ENCODE measurements around the gene EXOC6B.

Gene EXOC6B

DNA sequence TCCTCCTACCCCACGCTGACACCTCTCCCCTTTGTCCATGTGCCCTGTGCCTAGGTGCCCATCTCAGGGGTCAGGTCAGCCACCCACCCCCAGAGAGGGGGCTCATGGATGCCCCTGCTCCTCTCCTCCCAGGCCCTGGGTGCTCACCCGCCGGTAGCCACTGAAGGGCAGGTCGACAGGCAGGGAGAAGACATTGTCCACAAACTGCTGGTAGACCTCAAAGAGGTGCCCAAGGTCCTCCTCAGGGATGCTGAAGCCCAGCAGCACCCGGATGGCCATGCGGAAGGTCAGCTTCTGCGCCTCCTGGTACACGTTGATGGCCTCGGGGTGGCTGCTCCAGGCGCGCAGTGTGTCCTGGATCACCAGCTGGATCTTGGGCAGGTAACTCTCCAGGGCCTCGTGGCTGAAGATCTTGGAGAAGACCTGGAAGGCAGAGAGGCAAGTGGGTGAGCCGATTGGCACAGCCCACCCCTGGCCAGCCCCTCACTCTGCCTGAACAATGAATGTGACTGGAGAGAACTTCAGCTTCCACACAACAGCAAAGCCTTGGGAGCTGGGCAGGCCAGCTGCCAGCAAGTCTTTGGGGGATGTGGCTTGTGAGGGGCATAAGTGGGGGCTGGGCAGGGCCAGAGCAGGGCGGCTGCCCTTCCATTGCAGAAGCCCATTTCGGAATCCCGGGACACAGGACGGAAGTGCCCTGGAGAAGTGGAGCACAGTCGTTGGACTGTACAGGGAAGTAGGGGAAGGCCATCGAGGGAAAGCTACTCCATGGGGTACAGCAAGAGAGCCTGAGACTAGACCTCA, 690.6 kb downstream of the EXOC6B start:
- DNase-seq (ENCODE audit: low read depth in 2 of 2), result no peak

DNA sequence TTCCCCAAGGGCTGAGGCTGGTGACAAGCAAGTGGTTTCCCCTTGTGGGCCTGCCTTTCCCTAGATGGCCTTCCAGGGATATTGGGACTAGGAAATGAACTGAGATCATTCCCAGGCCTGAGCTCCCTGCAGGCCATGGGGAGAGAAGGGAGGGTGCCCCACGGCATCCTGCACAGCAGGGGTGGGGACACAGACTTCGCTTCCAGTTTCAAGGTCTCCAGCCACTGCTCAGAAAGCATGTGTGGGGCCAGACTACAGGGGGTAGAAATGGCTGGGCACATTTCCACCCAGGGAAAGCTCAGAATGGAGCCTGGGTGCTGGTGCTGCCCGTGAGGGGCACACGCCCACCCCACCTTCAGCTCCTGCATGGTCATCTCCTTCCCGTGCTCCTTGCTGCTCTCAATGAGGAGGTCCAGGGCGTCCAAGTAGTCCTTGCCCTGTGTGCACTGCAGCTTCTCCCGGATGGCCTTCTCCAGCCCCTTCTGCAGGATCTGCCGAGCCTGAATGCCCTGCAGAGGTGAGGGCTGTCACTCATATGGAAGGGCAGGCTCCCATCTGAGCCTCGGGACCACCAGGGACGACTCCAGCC, 691.3 kb downstream of the EXOC6B start:
- DNase-seq (ENCODE audit: low read depth in 2 of 2), result no peak

DNA sequence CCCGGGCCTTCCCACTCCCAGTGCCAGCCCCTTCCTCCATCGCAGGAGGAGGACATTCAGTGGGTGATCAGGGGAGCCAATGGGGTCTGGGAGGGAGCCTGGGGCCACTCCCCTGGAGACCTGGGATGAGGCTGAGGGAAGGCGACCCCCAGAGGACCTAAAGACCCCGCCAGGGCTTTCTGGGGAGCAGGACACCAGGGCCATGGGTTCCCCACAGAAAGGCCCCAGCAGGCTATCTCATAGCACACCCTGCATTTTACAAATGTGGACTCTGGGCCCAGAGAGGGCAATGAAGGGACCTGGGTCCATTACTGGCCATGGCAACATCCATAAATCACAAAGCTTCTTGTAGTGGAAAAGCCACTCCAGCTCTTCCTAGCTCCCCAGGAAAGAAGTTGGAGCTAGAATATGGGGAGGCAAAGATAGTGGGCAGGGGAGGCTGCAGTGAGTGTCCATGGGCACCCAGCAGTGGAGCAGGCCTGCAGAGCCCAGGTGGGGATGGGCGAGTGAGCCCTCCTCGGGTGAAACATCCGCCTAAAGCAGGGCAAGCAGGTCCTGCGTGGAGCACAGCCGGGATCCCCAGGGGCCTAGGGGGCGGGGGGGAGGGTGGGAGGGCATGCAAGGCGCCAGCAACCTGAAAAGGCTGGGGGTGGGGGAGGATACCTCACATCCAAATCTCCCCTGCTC, 692.0 kb downstream of the EXOC6B start:
- DNase-seq (ENCODE audit: low read depth in 2 of 2), result no peak

DNA sequence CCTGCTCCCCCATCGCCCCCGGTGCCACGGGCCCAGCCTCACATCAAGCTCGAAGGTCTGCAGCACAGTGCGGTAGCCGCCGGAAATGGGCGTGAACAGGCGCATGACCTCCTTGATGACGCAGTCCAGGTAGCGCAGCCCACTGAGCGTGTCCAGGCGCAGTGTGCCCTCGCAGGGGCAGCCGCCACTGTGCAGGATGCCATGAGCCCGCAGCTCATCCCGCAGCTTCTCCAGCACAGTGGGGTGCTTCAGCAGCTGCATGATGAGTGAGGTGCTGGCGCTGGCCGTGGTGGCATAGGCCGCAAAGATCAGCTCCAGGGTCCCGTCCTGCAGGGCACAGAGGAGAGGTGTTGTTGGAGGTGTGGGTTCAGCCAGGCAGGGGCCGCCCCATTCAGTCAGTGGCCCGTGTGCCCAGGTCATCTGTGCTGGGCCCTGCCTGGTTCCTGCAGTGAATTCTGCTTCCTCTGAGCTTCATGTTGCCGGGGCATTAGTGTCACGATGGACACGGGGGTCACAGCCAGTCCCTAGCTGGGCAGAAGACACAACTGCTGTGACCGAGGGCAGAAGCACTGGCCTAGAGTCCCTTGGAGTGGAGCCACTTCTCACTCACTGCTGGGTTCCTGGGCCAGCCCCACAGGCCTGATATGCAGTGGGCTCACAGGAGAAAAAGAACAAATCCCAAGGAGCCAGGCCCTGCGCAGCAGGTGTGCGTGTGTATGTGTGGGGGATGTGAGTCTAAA, 692.7 kb downstream of the EXOC6B start:
- no peak for DNase-seq (ENCODE audit: low read depth in 2 of 2)

DNA sequence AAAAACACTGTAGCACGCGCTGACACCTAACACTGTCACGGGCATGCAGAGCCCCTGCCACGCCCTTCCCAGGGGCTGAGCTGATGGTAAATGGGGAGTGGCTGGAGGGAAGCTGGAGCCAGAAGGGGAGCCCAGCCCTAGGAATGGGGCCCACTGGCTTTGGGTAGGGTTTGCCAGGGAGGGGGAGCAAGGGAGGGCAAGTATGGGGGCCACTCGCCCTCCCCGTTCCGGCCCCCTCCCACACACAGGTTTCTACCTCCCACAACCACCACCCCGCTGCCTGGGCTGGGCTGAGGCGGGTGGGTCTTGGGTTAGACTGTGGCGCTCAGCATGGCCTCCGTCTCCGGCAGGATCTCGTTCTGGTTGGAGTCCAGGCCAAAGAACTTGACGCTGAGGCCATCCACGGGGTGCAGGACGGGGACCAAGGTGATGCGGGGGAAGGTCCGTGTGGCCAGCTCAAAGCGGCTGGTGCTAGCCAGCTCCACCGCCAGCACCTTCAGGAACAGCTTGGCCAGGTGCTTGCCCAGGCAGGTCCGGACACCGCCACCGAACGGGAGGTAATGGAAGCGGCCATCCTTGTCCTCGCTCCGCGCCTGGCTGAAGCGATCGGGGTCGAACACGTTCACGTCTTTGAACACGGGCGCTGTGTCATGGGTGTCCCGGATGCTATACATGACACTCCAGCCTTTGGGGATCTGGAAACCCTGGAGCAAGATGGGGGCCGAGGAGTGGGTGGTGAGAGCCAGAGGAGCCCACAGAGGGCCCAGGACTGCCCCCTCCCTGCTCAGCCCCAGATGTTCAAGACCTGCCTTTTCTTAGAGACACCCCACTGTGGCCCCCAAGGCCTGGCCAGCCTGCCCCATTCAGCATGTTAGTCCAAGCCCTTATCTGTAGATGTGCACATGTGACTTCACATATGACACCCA, 693.7 kb downstream of the EXOC6B start:
- no peak for DNase-seq (ENCODE audit: low read depth in 2 of 2)

DNA sequence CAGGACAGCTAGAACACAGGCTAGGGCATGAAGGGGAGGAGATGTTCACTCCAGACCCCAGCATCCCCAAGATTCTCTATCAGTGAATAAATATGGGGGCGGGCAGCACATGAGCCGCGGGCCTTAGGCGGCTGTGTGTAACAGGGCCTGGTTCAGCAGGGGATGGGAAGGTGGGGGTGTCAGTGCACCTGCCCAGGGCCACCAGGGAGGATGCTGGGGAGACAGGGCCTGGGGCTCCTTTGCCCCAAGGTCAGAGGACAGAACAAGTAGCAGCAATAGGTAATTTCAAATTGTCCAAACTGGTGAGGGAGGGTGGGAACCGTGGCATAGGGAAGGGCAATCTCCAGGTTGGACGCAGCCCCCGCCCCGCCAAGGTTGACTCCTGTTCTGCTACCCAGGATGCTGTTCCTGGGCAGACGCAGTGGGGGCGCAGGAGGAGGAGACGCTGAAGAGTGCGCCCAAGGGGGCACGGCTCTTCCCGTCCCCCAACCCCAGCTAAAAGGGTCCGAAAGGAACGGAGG, 694.4 kb downstream of the EXOC6B start:
- no peak for DNase-seq (ENCODE audit: low read depth in 2 of 2)

DNA sequence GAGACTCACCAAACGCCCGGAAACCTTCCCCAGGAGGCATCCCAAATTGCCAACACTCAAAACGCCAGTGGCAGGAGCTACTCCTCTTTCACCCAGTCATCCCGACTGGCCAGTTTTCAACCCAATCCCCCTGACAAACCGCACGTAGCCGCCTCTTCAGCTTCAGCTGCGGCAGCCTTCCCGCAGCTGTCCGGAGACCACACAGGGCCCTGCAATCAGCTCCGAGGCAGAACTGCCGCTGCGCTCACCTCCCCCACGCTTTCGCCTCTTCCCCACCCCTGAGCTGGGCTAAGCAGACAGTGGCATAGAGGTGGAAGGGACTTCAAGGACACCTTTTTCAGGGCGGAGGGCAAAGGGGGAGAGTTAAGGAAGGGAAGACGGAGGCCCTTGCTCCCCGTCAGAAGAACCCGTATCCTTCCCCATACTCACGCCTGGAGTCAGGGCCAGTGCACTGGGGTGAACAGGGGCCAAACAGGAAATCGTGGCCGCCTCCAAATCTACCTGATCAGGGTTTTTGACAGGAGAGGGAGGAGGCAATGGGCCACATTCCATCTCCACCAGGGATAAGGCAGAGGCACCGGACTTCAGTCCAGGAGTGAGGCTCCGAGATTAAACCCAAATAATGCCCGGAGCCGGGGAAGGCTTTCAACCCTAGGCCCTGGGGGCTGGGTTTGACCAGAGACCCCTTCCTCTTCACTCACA, 695.0 kb downstream of the EXOC6B start:
- DNase-seq (ENCODE audit: low read depth in 2 of 2), result no peak

DNA sequence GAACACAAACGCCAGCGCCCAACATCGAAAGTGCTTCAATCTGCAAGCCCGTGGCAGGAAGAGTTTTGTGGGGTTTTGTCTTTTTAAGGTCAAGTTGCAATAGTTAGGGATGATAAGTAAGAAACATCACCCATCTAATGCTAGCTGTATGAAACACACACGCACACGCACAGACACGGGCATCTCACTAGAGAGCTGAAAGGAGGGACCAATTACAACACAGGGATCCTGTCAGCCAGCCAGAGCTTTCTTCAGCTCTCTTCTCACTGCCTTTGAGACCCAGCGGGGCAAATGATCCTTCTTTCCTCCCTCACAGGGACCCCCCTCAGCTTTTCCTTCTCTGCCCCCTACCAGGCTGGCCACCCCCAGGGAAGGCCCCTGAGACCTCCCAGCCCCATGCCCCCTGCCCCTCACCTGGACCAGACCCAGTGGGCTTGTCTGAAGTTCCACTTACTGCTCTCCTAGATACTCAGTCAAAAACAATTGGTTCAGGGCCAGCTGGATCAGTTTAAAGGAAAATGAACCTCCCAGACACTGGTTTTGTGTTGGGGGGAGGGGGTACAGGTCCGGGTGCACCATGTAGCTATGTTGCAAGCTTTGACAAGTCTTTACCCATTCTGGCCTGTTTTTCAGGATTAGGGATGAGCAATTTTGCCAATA, 696.0 kb downstream of the EXOC6B start:
- no peak for DNase-seq (ENCODE audit: low read depth in 2 of 2)

DNA sequence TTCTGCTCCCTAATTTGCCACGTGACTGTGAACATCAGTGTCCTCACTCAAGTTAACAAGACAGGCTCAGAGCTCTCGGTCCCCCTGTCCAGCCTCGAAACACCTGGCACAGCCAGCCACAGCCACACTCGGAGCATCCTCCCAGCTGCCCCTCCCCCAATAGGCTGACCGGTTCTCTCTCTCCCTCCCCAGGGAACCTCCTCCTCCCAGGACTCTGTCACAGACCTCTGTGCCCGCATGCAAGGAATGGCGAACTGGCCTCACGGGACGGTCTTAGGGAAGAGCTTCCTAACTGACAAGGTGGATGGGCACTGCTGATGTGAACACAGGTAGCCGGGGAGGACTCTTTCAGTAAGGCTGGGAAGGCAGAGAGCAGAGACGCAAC, 697.0 kb downstream of the EXOC6B start:
- DNase-seq (ENCODE audit: low read depth in 2 of 2), result no peak

DNA sequence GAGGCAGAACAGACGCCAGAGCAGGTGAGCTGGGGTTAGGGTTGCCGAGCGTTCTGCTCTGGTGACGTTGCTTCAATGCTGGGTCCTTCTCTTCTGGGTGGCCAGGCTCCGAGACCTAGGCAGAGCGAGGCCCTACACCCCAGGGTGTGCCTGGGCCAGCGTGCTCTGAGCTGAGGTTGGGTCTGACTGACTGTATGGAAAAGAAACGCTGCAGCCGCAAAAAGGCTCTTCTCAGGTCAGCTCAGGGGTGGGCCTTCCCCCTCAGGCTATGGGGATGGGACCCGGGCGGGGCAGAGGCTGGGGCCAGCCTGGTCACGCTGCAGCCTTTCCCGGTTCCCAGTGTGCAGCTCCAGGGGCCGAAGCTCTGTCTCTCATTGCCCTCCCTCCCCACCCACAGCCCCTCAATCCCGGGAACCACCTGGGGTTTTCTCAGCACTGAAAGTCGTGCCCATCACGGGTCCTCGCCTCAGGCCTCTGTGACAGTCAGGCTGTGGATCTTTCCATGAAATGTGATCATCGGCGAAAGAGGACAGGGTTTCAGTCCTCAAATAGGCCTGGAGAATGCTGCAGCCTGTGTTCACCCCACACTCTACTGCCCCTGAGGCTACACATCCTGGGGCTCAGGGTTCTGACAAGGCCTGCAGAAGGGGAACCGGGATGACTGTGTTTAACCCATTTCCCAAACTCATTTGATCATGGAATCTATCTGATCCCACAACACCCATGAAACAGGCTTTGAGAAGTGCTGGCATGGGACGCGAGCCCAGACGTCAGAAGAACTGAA, 697.6 kb downstream of the EXOC6B start:
- no peak for DNase-seq (ENCODE audit: low read depth in 2 of 2)

DNA sequence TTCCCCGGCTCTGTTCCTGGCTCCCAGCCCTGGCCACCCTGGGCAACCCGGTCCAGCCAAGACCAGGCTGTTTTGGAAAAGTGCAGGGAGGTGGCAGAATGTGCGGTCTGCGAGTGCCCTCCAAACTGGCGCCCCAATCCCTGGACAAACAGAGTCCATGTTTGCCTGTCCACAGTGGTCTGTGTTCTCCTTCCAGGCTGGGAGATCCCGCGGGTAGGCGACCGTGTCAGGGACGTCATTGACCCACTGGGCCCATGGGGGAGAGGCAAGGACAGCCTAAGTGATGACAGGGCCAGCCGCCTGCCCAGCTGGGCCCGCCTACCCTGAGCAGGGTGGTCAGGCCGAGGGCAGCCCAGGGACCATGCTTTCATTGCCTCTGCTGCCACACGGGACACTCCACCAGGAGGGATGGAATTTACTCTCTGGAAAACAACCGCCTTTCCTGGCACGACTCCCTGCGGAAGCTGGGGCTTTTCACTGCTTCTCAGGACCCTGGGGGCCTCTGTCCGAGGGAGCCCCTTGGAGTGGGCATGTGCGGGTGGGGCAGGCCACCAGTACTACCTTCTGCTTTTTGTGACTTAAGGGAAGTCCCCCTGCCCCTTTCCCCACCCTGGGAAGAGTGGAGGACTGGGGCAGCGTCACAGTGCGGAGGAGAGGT, 698.3 kb downstream of the EXOC6B start:
- no peak for DNase-seq (ENCODE audit: low read depth in 2 of 2)

DNA sequence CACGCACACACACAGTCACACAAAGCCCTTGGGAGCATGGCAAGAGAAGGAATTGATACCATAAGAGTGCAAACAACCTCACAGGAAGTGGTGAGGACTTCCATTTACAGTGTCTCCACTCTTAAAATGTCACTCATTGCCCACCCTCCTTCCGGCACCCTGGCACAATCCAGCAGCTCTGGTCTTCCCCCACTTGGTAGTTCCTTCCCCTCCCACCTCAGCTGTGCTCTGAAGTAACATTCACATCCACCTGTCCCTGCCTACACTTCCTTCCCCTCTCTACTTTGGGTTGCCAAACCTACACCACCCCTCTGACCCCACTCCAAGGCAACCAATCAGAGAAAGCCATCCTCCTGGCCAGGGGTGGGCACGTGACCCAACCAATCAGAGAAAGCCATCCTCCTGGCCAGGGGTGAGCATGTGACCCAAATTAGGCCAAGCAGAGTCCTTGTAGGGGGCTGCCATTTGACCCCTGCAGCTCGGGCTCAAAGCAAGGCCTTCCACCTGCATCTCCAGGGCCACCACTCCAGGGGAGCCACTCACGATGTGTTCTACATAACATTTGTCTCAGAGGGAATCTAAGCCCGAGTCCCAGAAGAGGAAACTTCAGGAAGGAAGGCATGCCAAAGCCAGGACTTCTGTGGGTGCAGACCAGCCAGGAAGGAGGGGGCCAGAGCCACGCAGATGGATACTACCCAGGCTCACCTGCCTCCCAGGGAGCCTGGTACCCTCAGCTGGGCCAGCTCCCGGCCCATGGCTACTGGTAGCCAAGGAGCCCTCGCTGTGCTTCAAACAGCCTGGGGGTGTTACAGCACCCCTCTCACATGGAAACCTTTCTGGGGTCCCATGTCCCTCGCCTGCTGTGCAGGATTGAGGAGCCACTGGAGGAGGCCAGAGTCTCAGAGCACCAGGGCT, 699.4 kb downstream of the EXOC6B start:
- DNase-seq (ENCODE audit: low read depth in 2 of 2), result no peak
